ENCODE data around the gene PDZRN3.

Gene PDZRN3

DNA sequence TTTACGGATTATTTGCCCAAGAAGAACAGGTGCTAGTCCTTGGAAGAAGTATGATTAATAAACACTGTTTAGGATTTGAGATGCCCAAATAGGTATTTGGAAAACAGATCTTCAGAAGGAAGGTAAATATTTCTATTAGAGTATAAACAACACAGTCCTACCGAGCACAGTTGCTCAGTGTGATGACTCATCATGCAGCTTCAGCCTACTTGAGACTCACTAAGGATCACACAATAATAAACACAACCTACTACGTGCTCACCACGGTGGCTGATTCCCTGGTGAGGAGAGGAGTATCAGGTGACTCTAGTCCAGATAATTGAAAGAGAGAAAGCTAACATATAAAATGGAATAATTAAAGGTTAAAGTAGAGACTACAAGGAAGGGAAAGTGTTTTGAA is 72.0 kb downstream of the PDZRN3 start:
- DNase-seq = no peak

DNA sequence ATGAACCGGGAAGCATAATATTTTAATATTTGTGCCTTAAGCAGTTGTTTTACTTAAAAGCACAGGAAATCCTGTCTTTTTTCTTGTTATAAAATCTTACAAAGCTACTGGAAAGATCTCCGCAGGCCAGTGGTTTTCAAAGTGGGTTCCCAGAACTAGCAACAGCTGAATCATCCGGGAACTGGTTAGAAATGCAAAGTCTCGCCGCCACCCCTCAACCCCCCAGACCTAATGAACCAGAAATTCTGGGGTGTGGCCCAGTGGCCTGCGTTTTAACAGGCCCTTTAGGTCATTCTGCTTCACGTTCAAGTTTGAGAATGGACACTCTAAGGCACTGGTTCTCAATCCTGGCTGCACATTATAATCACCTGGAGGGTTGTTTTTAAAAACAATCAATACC is 74.7 kb downstream of the PDZRN3 start:
- DNase-seq = no peak

DNA sequence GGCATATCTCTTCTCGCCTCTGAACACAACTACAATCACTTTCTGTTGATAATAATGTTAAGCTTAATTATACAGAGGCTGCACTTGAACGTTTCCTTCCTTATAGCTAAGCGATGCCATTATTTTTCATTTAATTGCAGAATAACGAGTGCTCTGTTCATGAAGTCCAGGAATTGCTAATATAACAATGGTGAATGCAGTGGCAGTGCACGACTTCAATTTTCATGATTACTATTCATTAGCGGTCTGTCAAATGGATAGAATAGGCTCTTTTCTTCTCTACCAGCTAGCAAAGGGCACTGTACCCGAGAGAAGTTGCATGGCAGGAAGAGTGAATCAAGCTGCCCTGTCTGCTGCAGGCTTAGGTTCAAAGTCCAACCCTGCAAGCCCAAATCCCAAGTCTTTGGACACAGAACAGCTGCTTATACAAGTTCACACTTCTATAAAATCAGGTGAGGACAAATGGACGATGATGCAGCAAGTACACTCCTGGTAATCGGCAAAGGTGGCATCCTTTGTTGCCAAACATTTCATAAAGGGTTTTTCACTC is 75.6 kb downstream of the PDZRN3 start:
- DNase-seq = no peak

DNA sequence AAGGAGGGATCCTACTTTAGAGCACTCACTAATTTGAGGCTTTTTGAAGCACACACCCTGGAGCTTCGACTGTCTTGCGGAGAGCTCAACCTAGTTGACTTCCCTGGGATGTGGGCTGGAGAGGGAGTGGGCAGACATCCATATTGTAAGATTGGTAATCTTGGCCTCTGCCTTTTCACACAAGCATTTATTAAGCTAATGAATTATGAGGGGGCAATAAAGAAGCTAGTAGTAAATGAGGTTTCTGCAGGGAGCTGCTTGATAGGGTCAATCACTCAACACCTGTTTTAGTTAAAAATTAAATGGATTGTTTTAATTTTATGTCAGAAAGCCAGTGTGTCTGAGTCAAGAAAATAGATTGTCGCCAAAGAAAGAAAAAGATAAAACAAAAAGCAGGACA is 76.3 kb downstream of the PDZRN3 start:
- no peak for DNase-seq

DNA sequence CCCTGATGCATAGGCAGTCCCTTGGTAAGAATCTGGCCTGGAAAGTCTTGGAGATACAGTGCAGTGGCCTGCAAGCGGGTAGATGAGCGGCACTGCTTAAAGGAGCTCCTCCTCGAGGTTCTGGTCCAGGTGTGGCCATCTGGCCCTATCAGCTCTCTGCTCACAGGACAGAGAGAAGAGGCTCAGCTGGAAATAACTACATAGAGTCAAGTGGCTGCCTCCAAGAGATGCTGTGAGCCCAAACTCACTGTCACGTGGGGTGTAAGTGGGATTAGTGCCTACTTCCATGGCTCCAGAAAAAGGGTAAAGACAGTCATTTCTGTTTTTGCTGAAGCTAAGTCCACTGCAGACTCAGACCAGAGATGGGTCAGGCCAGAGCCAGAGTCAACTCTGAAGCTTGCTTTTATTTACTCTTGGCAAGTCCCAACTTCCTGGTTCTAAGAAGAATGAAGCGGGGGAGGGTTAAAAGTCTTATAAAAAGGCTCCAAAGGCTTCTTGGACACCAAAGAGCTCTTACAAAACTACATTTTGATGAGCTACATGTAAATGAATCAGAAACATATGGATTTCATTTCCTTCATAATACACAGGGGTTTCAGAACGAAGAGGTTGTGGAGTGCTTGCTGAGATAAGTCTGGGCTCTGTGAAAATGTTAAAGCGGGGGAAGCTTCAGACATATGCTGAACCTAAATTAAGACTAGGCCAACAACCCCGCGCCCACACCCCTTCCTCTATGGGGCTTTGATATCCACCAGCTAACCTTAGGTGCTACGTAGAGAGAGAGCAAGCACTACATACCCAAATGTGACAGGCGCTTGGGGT is 77.1 kb downstream of the PDZRN3 start:
- no peak for DNase-seq

DNA sequence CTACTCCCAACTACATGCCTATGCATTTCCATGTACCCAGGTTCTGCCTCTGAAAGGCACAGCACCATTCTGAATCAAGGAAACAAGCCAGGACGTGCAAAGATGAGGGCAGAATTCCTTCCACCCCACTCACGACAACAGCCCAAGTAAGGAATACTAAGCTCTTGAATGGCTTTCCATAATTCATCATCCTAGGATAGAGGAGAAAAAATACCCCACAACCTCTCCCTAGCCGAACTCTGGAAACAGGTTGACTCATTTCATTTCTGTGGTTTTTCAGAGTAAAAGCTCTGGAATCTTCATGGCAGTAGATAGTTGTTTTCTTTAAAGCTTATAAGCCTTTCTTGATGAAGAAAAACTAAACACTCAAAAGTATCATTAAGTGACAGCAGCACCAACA is 77.8 kb downstream of the PDZRN3 start:
- DNase-seq = no peak

DNA sequence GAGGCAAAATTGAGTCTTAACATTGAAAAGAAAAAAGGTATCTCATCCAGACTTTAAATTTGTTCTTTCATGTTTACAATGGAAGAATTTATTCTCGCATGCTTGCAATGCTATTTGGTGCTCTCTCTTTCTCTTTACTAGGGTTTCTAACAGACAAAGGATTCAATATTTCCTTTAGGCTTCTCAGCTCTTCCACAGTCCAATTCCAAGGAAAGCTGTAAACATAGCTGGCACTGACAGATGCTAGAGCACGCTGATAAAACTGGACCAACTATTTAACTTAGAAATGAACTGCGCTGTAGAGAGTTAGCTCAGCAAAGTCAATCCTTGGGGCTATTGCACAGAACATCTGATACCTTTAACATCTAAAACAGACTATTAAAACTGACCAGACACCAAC is 81.3 kb downstream of the PDZRN3 start:
- DNase-seq = no peak

DNA sequence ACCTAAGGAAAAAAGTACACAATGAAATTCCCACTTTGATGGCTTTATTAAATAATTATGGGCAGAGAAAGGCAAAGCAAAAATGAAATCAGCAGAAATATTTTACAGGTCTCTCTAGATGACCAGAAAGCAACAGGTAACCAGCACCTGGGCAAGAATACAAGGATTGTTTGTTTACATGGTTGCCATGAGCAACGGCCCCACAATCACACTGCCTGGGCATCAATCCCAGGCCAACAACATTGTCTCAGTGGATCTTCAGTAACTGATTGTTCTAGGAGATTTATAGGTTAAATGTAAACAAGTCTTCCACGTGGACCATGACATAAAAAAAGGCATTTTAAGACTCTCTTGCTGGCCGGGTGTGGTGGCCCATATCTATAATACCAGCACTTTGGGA is 82.6 kb downstream of the PDZRN3 start:
- DNase-seq = no peak

DNA sequence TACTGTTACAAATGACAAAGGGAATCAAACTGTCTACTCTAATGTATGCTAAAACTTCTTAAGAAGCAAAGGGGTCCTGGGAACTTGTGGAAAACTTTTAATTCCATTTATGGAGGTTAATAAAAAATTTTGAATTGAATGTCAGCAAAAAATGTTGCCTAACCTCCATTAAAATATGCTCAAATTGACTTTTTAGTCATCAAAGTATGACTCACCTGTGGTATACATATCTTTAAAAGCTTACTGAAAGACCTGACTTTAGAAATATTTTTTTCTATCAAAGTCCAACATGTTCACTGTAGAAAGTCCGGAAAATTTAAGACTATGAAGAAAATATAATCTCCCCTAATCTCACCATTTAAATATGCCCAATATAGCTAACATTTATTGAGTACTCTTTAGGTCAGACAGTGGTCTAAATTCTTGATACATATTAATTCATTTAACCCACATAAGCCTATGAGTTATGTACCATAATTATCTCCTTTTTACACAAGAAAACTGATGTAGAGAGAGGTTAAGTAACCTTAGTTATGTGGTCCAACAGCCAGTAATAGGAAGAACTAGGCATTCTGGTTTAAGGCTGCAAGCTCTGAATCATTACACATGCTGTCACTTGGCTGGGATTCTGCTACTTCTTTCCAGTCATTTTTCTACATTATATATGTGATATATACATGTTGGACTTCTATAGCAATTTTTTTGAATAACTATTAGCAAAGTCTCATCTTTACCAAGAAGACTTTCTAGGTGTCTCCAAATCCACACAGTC is 83.6 kb downstream of the PDZRN3 start:
- no peak for DNase-seq

DNA sequence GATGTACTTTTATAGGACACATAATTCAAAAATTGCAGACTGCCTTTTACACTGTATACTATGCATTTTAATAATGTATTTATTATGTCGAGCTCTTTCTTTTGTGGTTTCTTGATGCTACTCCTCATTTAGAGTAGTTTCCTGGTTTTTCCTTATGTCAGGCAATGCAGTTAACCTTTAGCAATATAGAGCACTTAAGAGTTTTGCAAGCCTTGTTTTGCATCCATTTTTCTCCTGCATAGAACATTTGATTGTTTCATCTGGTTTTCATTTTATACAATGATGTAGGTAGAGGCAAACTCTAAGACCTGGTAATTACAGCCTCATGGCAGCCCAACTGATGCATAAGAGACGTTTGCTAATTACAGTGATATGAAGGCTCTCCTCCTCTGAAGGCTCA is 86.3 kb downstream of the PDZRN3 start:
- DNase-seq = no peak

DNA sequence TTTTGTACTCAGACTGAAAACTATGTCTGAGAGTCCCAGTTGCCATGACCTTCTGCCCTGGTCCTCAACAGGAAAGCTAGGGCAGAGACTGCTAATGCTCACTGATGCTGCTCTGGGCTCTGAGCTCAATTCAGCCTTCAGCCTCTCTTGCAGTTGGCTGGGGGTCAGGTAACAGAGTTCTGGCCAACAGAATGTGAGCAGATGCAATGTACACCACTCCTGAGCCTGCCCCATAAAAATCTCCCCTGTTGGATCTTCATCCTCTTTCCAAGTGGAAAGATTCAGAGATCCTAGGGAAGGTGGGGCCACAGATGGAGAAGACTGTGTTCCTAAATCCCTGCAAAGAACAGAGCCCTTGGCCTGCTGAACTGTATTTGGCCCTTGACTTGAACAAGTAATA is 87.8 kb downstream of the PDZRN3 start:
- DNase-seq = no peak

DNA sequence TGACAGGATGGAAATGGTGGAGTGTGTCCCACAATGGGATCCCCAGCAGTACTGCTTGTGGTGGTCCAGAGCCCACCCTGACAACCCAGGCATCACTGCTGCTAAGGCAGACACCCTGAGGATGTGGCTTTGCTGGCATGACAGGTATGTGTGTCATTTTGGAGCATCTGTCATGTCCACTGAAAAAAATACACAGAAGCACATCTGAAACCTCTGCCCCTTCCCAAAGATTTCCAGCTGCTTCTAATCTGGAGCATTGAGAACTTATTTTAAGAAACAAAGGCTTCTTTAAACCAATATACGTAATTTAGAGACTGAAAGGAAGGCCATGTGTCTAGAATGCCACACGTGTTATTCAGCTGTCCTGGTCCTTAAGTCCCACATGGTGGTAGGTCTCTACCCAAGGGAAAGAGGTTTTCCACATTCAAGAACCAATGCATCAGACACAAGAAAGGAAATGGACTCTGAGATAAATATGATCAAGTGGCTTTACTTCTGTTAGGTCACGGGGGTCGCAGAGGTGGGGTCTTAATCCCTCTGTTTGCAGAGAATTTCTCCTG is 88.3 kb downstream of the PDZRN3 start:
- no peak for DNase-seq

DNA sequence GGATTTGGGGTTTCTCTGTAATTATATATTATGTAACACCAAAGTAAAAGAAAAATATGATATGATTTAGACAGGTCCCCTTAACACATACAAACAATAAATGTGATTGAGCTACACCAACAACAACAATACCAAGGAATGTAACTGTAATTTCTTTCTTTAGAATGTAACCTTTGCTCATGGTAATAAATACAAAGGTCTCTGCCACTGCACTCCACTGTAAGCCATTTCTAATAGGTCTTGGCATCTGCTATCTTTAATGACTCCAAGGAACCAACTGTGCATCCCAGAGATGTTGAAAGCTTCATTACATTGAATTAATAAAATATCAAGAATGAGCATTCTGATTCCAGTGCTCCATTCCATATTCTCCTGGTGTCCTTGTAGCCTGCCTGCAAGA is 88.8 kb downstream of the PDZRN3 start:
- no peak for DNase-seq

DNA sequence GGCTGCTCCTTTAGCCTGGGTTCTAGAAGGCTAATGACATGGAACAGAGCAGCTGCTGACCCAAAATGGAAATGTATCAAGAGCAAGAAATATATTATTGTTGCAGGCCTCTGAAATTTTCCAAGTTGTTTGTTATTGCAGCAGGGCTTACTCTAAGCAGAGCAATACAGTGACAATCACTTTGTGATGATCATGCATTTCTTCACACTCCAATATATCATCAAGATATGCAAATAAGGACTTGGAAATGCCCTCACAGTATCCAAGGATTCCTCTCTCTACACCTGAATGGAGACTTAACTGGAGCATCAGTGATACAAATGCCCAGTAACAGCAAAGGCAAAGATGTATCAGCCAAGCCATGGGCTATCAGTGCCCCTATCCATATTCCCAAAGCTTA is 89.6 kb downstream of the PDZRN3 start:
- DNase-seq = no peak

DNA sequence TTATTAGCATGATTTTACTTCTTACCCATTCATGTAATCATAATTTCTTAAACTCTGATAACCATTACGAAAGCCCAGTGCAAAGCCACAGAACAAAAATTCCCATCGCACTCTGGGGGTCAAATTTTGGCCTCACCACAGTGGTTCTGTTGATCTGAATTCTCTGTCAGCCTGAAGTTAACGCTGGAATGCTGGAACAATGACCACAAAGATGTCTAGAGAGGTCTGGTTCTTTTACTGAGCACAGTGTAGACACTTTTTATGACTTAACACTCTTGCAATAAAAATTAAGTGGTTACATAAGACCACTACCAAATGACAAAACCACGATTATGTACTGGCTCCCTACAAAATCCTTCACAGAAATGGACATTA is 94.7 kb downstream of the PDZRN3 start:
- no peak for DNase-seq

DNA sequence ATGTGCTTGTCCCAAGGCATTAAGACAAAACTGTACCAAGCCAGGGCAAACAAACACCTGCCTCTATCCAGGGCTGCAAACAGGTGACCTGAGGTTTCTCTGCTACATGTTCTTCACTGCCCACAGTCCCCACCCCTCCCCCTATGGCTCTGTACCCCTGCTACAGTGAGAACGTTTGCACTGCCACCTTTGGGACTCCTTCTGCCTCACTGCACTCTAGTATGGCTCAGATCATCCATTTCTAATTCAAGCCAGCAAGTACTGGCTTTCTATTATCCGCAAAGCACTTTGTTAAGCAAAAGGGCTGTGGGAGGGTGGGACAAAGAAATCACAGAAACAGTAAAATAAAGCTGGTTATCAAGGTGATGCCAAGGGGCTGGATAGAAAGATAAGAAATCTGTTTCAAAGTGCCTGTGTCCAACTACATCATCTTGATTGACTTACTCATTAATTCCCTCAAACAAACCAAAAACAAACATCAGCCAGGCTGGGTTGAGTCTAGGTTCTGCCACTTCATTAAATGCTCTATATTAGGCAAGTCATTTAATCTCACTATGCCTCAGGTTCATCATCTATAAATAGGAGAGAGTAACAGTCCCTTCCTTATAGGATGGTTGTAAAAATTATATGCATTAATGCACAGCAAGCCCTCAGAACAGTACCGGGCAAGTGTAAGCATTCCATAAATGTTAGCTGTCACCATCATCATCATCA is 95.3 kb downstream of the PDZRN3 start:
- DNase-seq = no peak

DNA sequence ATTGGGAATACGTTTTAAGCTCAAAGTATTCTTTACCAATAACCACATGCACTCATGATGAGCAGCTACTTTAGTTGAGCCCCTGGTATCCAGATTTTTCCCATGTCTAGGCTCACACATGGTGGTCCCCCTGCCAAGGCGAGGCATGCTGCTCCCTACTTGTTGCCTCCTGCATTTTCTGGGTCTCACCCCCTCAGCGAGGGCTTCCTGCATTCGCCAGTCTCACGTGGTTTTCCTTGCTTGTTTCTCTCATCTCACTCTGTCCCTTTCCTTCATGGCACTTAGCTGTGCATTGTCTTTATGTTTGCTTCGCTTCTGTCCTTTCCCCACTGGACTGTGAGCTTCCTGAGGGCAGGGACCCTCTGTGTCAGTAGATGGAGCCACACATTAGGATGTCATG is 99.2 kb downstream of the PDZRN3 start:
- no peak for DNase-seq

DNA sequence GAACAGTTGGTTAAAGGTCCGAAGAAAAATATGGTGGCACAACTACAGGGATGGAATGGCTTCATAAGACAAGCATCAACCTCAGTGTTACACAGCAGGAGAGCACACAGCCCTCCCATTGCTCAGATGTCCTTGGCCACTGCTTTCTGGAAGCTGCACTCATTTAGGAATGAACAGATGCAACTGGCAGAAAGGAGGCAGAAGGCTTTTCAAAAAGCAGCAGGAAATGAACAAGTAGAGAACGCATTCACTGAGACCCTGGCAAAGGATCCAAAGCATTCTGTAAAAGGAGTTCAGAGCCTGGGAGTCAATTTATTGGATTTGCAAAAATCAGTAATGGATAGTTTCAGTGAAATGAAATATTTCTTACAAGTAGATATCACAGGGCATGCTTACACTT is 101.1 kb downstream of the PDZRN3 start:
- no peak for DNase-seq

DNA sequence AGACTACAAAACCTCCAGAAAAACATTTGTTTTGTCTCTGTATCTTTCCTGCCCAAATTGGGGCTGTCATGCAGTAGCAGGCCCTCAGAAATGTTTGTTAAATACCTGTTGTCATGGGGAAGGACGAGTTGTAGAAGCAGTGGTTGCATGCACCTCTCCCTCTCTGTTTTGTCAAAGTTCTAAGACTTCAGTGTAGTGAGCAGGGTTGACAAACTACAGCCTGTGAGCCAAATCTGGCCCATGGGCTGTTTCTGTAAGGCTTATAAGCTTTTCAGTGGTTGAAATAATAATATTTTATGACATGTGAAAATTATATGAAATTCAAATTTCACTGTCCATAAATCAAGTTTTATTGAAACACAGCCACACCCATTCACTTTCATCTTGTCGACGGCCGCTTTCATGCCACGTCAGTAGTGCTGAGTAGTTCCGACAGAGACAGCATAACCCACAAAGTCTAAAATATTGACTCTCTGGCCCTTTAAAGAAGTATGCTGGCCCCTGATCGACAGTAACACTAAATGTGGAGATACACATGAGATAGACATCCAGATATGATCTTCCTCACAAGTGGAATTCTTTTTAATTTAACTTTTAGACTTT is 102.9 kb downstream of the PDZRN3 start:
- no peak for DNase-seq

DNA sequence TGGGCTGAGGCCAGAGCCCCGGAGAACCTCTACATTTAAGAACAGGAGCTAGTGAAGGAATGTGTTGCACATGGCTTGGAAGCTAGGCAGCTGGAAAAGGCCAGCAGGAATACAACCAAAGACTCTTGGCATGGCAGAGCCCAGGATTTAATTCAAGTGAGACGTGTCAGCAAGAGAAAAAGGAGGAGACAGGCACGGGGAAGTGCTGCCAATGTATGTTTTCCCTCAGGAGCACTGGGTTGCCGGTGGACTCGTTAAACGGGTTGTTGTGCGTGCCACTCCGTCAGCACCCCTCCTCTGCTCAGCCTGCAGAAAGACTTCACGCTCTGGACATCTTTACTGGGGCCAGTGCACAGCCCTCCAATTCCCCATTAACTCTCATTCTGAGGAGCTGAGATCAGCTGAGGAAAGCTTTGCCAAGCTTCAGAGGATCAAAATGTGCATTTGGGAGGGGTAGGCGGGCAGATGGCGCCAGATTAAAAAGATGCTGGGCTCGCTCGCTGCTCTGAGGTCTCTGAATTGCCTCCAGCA is 103.7 kb downstream of the PDZRN3 start:
- DNase-seq = no peak

DNA sequence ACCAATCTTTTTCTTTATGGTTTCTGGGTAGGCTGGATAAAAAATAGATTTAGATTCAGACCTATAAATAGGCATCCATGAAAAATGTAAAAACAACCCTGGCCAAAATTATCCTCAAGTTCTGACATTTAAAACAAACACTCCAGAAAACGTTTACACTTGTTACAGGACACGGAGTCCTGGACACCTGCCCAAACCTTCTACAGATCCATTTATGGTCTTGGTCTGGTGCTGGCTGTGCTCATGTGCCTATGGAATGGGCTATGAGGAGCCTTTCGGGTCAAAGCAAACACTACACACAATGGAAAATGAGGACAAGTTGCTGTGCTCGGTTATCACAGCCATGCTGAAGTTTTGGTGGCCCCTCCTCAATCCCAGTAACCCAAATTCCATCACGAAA is 108.1 kb downstream of the PDZRN3 start:
- no peak for DNase-seq

DNA sequence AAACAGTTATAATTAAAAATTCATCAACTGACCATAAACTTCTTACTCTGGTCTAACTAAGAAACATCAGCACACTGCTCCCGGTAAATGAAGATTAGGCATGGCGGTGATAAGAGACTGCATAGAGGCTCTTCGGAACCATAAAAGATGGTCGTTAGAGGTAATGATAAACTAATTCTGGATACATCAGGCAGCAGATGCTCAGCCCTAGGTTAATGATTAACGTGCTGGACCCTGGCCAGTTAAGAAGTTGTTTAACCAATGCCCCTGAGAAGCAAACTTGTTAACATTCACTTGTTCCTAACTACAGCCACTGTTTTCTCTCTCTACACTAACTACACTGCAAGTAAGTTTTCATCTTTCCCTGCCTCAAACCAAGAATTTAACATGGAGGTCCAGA is 111.5 kb downstream of the PDZRN3 start:
- DNase-seq = no peak

Measured in CD4-positive, alpha-beta T cell treated with Interleukin-10 for 1 hour (primary cell).